Dedifferentiated amniotic fluid mesenchymal stem cell (primary cell): ENCODE measurements around the gene ST3GAL3.

Experiments
- DNase-seq: peaks from one replicate; pipeline ENCODE4 v3.0.0-alpha.2; 2016; ENCODE audit errors: extremely low spot score

ST3GAL3 gene

DNA sequence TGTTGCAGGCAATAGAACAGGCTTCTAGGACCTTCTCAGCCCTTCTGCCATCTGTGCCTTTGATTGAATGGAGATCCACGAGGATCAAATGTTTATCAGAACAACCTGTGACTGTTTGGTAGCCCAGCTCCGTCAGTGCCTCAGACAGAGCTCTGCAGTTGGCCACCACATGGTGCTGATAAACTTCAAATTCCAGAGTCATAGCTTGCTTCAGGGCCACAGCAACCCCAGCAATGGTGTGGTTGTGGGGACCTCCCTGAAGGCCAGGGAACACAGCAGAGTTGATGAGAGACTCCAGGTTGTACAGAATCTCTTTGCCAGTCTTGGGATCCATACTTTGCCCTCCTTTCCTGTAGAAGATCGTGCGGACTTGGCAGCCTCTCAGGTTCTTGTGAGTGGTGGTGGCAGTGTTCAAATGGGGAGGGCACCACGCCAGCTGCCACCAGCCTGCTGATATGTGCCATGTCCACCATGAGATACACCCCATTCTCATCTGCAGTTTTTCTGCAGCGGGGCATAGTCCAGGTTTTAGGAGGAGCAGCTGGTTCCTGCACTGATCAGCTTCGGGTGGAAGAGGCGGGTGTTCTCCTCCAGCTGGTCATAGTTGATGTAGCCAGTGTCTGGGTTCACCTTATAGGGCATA lies 143.4 kb downstream of the ST3GAL3 start:
- no peak for DNase-seq

GRCh38 chr1:43851561-43852338 lies 144.4 kb downstream of the ST3GAL3 start:
- DNase-seq: no peak

- no peak for DNase-seq
Measured at GRCh38 chr1:43853161-43853921, 146.0 kb downstream of the ST3GAL3 start.

GRCh38 chr1:43854473-43854872 lies 147.1 kb downstream of the ST3GAL3 start:
- no peak for DNase-seq

GRCh38 chr1:43856188-43856587 lies 148.9 kb downstream of the ST3GAL3 start:
- no peak for DNase-seq

- DNase-seq: no peak
Measured at GRCh38 chr1:43857163-43857562, 149.8 kb downstream of the ST3GAL3 start.

- DNase-seq: peak; percentile 87
Measured at GRCh38 chr1:43858324-43858723, 151.0 kb downstream of the ST3GAL3 start.

DNA sequence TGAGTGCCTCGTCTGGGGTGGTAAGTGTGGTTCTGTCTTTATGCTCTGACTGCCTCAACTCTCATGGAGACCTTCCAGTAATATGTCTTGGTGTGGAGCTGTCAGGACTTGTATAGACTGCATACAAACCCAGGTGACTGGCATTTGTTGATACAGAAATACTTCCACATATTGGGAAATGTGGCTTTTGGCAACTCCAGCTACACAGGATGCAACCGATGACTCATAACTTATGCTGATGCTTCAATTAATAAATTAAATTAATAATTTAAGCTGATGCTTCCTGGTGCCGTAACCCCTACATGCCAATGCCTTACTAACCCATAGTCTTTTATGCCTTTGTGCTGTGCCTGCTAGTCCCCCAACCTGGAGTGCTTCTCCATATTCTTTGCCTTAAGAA lies 154.0 kb downstream of the ST3GAL3 start:
- DNase-seq: no peak

DNA sequence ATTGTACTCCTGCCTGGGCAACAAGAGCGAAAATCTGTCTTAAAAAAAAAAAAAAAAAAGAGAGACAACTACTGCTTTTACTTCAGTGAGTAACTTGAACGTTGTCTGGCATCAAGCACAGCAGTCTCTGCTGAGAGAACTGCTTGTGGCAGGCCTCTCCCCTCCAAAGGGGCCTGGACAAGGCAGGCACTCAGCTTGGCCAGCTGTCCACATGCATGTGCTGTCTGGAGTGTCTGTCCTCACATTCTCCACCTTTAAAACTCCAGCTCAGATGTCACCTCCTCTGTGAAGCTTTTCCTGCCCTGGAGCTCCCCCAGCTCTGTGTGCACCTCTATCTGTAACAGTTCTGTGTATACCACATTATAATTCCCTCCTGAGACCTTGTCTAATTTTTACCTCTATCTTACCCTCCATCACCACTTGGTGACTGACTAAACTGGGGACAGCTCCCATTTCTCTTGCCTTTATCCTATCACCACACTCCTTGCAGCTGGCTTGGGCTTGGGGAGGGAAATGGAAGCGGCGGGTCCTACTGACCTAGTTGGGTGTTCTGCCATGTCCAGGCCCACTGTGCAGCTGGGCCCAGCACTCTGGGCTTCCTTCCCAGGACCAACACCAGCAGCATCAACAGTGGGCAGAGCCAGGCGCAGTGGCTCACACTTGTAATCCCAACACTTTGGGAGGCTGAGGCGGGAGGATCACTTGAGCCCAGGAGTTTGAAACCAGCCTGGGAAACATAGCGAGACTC lies 154.8 kb downstream of the ST3GAL3 start:
- no peak for DNase-seq

DNA sequence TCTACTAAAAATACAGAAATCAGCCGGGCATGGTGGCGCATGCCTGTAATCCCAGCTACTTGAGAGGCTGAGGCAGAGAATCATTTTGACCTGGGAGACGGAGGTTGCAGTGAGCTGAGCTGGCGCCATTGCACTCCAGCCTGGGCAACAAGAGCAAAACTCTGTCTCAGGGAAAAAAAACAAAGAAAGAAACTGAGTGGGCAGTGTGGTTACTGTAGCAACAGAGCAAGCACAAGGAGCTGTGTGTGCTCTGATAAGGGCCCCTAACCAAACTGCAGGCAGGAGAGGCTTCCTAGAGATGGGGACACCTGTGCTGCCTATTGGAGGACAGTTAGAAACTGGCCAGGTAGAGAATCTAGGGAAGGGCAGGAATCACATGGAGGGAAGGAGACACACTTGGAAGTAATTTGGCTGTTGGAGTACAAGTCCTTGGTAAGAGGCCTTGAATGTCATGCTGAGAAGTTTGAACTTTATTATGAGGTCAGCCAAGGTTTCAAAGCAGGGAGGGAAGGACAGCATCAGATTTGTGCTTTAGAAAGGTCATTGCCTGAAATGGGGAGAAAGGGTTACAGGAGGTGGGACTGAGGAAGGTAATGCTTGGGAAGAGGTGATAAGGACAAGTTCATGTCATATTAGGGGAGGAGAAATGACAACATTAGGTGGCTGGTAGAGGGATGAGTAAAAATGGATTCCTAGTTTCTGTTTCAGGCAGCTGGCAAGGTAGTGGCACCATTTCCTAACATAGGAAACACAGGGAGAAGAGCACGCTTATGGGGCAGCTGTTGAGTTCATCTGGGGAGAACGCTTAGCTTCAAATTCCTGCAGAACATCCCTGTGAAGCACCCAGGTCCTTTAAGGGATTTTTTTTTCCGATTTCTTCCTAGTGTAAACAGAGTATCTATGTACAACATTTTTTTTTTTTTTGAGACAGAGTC lies 157.0 kb downstream of the ST3GAL3 start:
- DNase-seq: no peak

- no peak for DNase-seq
Measured at GRCh38 chr1:43866201-43866600, 158.9 kb downstream of the ST3GAL3 start.

DNA sequence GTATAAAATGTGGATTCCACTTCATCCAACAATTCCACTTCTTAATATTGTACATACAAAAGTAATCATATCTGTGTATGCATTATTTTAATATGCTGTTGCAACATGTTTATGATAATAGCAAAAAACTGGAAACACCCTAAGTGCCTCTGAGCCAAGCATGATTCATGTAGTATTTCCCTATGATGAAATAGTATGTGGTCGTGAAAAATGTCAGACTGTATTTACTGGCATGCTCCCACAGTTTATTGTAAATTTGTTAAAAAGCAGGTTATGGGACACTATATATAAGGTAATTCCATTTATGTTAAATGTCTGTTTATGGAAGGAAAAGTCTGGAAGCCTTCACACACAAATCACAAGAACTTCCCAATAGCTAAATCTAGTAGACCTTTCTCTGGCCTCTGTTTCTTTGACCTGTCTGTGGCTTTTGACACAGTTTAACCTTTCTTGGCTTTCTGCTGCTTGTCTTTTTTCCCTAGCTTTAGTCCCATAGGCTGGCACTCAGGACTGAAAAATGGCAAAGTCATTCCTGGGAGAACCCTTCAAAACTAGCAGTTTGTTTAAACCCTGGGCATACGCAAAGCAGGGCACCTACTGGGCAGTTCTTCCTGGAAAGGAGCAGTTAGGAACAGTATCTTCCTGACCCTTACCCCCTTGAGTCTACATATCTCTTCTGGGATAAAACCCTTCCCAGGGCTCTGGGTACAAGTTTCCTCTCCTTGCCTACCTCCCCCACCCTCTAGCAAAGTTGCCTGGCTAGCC lies 160.8 kb downstream of the ST3GAL3 start:
- DNase-seq: peak; percentile 60

- DNase-seq: peak; percentile 66
Measured at GRCh38 chr1:43868741-43869067, 161.4 kb downstream of the ST3GAL3 start.

DNA sequence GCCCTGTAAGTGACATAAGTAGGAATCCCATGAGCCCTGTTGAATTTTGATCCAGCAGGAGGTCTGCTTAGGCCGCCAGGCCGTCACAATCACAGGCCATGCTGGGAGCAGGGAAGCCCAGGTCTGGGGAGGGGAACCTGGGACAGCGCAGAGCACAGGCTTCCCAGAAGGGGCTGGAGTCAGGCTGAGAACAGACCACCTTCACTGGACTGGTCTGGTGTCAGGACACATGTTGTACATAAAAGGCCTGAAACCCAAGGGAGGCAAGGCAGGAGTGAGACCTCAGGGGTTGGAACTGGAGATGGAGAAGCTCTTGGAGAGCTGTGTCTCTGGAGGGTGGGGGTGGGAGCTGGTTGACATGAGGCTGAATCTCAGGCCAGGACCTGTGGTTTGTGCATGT lies 163.0 kb downstream of the ST3GAL3 start:
- no peak for DNase-seq

DNA sequence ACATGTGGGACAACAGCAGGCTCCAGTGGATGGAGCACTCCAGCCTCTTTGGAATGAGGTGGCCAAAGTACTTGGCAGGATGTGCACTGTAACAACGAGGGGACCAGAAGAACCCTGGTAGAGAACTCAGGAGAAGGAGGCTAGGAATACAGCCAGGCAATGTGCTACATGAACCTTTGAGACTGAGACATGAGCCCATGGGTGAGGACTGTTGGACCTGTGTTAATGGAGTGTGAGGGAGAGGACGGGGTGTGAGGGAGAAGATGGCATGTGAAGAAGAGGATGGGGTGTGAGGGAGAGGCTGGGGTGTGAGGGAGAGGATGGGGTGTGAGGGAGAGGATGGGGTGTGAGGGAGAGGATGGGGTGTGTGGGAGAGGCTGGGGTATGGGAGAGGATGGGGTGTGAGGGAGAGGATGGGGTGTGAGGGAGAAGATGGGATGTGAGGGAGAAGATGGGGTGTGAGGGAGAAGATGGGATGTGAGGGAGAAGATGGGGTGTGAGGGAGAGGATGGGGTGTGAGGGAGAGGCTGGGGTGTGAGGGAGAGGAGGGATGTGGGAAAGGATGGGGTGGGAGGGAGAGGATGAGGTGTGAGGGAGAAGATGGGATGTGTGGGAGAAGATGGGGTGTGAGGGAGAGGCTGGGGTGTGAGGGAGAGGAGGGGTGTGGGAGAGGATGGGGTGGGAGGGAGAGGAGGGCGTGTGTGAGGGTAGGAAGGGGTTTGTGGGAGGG lies 164.0 kb downstream of the ST3GAL3 start:
- DNase-seq: no peak

GRCh38 chr1:43872280-43872679 lies 164.9 kb downstream of the ST3GAL3 start:
- DNase-seq: no peak

GRCh38 chr1:43873851-43874250 lies 166.5 kb downstream of the ST3GAL3 start:
- DNase-seq: no peak

DNA sequence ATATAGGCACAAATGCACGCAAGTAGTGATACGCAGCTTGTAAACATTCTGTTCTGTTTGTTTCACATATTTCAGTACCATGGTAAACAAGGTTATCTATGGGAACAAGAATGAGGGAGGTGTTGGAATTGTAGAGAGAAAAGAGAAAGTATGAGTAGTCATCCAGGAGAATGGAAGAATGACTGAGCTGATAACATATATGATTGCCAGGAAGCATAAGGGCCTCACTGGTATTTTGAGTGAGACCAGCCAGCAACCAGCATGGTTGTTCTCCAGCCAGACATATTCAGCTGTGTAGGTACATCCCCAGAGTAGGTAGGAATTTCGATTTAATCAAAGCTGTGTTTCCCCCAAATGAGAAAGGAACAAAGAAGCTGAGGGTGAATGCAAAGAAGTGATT lies 167.4 kb downstream of the ST3GAL3 start:
- no peak for DNase-seq

- DNase-seq: no peak
Measured at GRCh38 chr1:43875331-43875730, 168.0 kb downstream of the ST3GAL3 start.

GRCh38 chr1:43877101-43877500 lies 169.8 kb downstream of the ST3GAL3 start:
- no peak for DNase-seq
